ENCODE data around the gene GORASP1.

The GORASP1 gene

GRCh38 chr3:39107388-39108199 is at the start of gene GORASP1, which contains the start of gene TTC21A:
GORASP1 (minus strand) TSS chr3:39107627; CDS start chr3:39107541, 86 bp downstream.
TTC21A (plus strand) TSS chr3:39107680; CDS start chr3:39107838, 158 bp downstream.
- peak within 1 kb of the TSS; percentile 73 to 93 (median 88) for H3K27ac Mint-ChIP-seq
- H3K4me3 Mint-ChIP-seq = peak within 1 kb of the TSS; percentile 92 to 96 (median 95)
- no peaks in the 10 kb centered on the region for H3K27me3 Mint-ChIP-seq (ENCODE audit: low read depth)
- H3K9me3 Mint-ChIP-seq = no peaks in the 10 kb centered on the region
- TF ChIP-seq CTCF (IDR thresholded peaks at IDR 0.05; ENCODE audit: unreplicated experiment in 3 of 3) = no peak
- peaks cover 40% of the 10 kb centered on the region for H3K4me1 Mint-ChIP-seq
- H3K36me3 Mint-ChIP-seq (ENCODE audit: low read depth) = peaks cover 4% of the 10 kb centered on the region

DNA sequence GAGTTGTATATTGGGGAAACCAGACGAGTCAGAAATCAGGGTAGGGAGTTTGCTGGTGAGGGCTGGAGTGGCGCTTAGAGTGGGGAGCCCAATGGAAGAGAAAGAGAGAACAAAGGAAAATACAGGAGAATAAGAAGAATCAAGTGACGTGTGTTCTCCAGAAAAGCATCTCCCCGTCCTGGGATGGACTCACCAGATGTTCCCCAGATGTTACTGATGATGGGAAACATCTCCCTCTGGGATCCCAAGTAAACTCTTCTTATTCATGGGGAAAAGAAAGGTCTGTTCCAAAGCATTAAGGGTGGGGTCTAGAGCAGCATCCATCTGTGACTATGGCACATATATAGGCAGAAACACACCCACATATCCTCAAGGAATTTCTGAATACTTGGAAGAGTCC is 49.0 kb upstream of the GORASP1 start:
- H3K27ac Mint-ChIP-seq = peak overlapping the region; percentile 1 to 85 (median 80)
- peaks cover 13% of the 10 kb centered on the region for H3K4me1 Mint-ChIP-seq
- no peaks in the 10 kb centered on the region for H3K36me3 Mint-ChIP-seq (ENCODE audit: low read depth)
- TF ChIP-seq CTCF (IDR thresholded peaks at IDR 0.05; ENCODE audit: unreplicated experiment in 3 of 3) = no peak
- no peaks in the 10 kb centered on the region for H3K27me3 Mint-ChIP-seq (ENCODE audit: low read depth)
- peak overlapping the region in 1 of 3 experiments; percentile 7 for H3K4me3 Mint-ChIP-seq
- H3K9me3 Mint-ChIP-seq = no peaks in the 10 kb centered on the region

- no peaks in the 10 kb centered on the region for H3K9me3 Mint-ChIP-seq
- H3K4me1 Mint-ChIP-seq = peaks cover 33% of the 10 kb centered on the region
- no peak for TF ChIP-seq CTCF (IDR thresholded peaks at IDR 0.05; ENCODE audit: unreplicated experiment in 3 of 3)
- peak overlapping the region; percentile 87 to 89 (median 88) for H3K4me3 Mint-ChIP-seq
- no peaks in the 10 kb centered on the region for H3K36me3 Mint-ChIP-seq (ENCODE audit: low read depth)
- peak overlapping the region; percentile 80 to 97 (median 96) for H3K27ac Mint-ChIP-seq
- no peaks in the 10 kb centered on the region for H3K27me3 Mint-ChIP-seq (ENCODE audit: low read depth)
Observed at GRCh38 chr3:39154280-39155021, 47.0 kb upstream of the GORASP1 start.

DNA sequence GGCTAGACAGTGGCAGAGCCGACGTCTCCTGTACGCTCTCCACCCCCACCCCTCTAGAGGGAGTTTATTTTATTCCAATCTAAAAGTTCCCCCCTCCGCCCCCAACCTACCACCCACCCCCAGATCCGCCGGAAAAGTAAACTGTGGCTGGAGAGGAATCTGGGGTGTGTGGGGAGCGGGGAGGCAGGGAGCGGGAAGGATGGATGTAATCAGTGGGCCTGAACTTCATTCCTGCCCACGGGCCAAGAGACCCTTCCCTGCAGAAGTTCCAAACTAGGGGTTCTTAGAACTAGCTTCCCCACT is 46.5 kb upstream of the GORASP1 start:
- no peaks in the 10 kb centered on the region for H3K27me3 Mint-ChIP-seq (ENCODE audit: low read depth)
- no peaks in the 10 kb centered on the region for H3K9me3 Mint-ChIP-seq
- peak overlapping the region; percentile 87 to 89 (median 88) for H3K4me3 Mint-ChIP-seq
- H3K36me3 Mint-ChIP-seq (ENCODE audit: low read depth) = no peaks in the 10 kb centered on the region
- no peak for TF ChIP-seq CTCF (IDR thresholded peaks at IDR 0.05; ENCODE audit: unreplicated experiment in 3 of 3)
- H3K4me1 Mint-ChIP-seq = peaks cover 38% of the 10 kb centered on the region
- peak overlapping the region; percentile 80 to 97 (median 96) for H3K27ac Mint-ChIP-seq

GRCh38 chr3:39150803-39151631 is 43.6 kb upstream of the GORASP1 start:
- Mint-ChIP-seq H3K27me3 (ENCODE audit: low read depth) (no peaks in the 10 kb centered on the region), H3K36me3 (ENCODE audit: low read depth) (peaks cover 7% of the 10 kb centered on the region)

More at GRCh38 chr3:39150803-39151631, 43.6 kb upstream of the GORASP1 start:
- TF ChIP-seq CTCF (IDR thresholded peaks at IDR 0.05; ENCODE audit: unreplicated experiment in 3 of 3) = no peak
- peak overlapping the region; percentile 96 to 98 (median 96) for H3K27ac Mint-ChIP-seq
- H3K9me3 Mint-ChIP-seq = no peaks in the 10 kb centered on the region
- H3K4me1 Mint-ChIP-seq = peaks cover 67% of the 10 kb centered on the region
- peak overlapping the region; percentile 95 to 100 (median 99) for H3K4me3 Mint-ChIP-seq
